Mesothelial cell of epicardium (in vitro differentiated cells): ENCODE results near the gene BNC2. TPM values are rescaled to one million over a fixed set of nuclear protein-coding genes. Genes with fewer than 3 reads are reported as not detected.

Source experiments
- DNase-seq, 2 experiments: peaks; one replicate each; pipeline ENCODE4 v3.0.0; 2021; ENCODE audit warnings: low spot score in 2 of 2; ENCODE audit not compliant: unreplicated experiment in 2 of 2
- H3K27ac Mint-ChIP-seq: 2 replicates; pipeline ENCODE4 v1.8.0; 2021; ENCODE audit warnings: mixed read lengths
- H3K27me3 Mint-ChIP-seq: 2 replicates; pipeline ENCODE4 v1.8.0; 2021; ENCODE audit warnings: low read depth, mixed read lengths
- H3K36me3 Mint-ChIP-seq: 2 replicates; pipeline ENCODE4 v1.8.0; 2021; ENCODE audit warnings: mixed read lengths
- H3K4me1 Mint-ChIP-seq: 2 replicates; pipeline ENCODE4 v1.8.0; 2021; ENCODE audit warnings: mixed read lengths
- H3K4me3 Mint-ChIP-seq: 2 replicates; pipeline ENCODE4 v1.8.0; 2021; ENCODE audit warnings: mild to moderate bottlenecking, moderate library complexity, mixed read lengths
- H3K9me3 Mint-ChIP-seq: 2 replicates; pipeline ENCODE4 v1.8.0; 2021; ENCODE audit warnings: mixed read lengths
- CTCF ChIP-seq: fragments of 200-600 bp; sonication (generic); IDR thresholded peaks from one replicate; pipeline ENCODE4 v1.5.0; 2021; ENCODE audit warnings: antibody characterized with exemption; ENCODE audit not compliant: unreplicated experiment
- total RNA-seq: library from RNA; stranded (reverse); gene quantifications from 3 replicates; pipeline ENCODE4 v1.2.1, GENCODE V29; 2021

Gene BNC2
- total RNA-seq, 1 donor from 2014 or later, result 45.1 TPM

GRCh38 chr9:16726029-16726428, 144.4 kb downstream of the BNC2 start:
- H3K27me3 Mint-ChIP-seq, result no peaks in the 10 kb centered on the region
- H3K36me3 Mint-ChIP-seq, result no peaks in the 10 kb centered on the region
- H3K4me1 Mint-ChIP-seq, result peaks cover 55% of the 10 kb centered on the region
- no peaks in the 10 kb centered on the region for H3K9me3 Mint-ChIP-seq
- H3K4me3 Mint-ChIP-seq, result peak overlapping the region; percentile 88
- TF ChIP-seq CTCF, result no peak
- DNase-seq, result no peak
- H3K27ac Mint-ChIP-seq, result peak overlapping the region; percentile 95

- H3K4me1 Mint-ChIP-seq, result peaks cover 60% of the 10 kb centered on the region
- no peaks in the 10 kb centered on the region for H3K36me3 Mint-ChIP-seq
- DNase-seq, result no peak
- H3K9me3 Mint-ChIP-seq, result no peaks in the 10 kb centered on the region
- TF ChIP-seq CTCF, result no peak
- H3K4me3 Mint-ChIP-seq, result no peak overlapping the region
- H3K27ac Mint-ChIP-seq, result no peak overlapping the region
- no peaks in the 10 kb centered on the region for H3K27me3 Mint-ChIP-seq
Observed at GRCh38 chr9:16725066-16725465, 145.4 kb downstream of the BNC2 start.

- TF ChIP-seq CTCF, result no peak
- Mint-ChIP-seq H3K4me3 (no peak overlapping the region), H3K27ac (peak overlapping the region; percentile 62), H3K9me3 (no peaks in the 10 kb centered on the region), H3K36me3 (no peaks in the 10 kb centered on the region), H3K27me3 (no peaks in the 10 kb centered on the region), H3K4me1 (peaks cover 46% of the 10 kb centered on the region)
- no peak for DNase-seq
Observed at GRCh38 chr9:16721972-16722371, 148.5 kb downstream of the BNC2 start.

- peaks cover 36% of the 10 kb centered on the region for H3K4me1 Mint-ChIP-seq
- H3K4me3 Mint-ChIP-seq, result no peak overlapping the region
- H3K36me3 Mint-ChIP-seq, result no peaks in the 10 kb centered on the region
- H3K9me3 Mint-ChIP-seq, result no peaks in the 10 kb centered on the region
- H3K27me3 Mint-ChIP-seq, result no peaks in the 10 kb centered on the region
- no peak overlapping the region for H3K27ac Mint-ChIP-seq
- DNase-seq, result no peak
- no peak for TF ChIP-seq CTCF
Observed at GRCh38 chr9:16720386-16720785, 150.1 kb downstream of the BNC2 start.

GRCh38 chr9:16719921-16720320, 150.5 kb downstream of the BNC2 start:
- H3K9me3 Mint-ChIP-seq, result no peaks in the 10 kb centered on the region
- H3K4me3 Mint-ChIP-seq, result no peak overlapping the region
- no peaks in the 10 kb centered on the region for H3K36me3 Mint-ChIP-seq
- DNase-seq, result no peak
- peaks cover 40% of the 10 kb centered on the region for H3K4me1 Mint-ChIP-seq
- no peak overlapping the region for H3K27ac Mint-ChIP-seq
- H3K27me3 Mint-ChIP-seq, result no peaks in the 10 kb centered on the region
- TF ChIP-seq CTCF, result no peak

- Mint-ChIP-seq H3K36me3 (no peaks in the 10 kb centered on the region), H3K9me3 (no peaks in the 10 kb centered on the region), H3K27me3 (no peaks in the 10 kb centered on the region), H3K4me1 (peaks cover 40% of the 10 kb centered on the region), H3K27ac (no peak overlapping the region), H3K4me3 (no peak overlapping the region)
- no peak for TF ChIP-seq CTCF
- no peak for DNase-seq
Observed at GRCh38 chr9:16718952-16719351, 151.5 kb downstream of the BNC2 start.
